ENCODE results near the gene YRDC. TPM values are rescaled to one million over a fixed set of nuclear protein-coding genes. Genes with fewer than 3 reads are reported as not detected.

The YRDC gene
- total and polyA plus RNA-seq, 9 of the 15 experiments (the other 6 are each of a cell fraction or from before 2014, with no cell fraction given): 11.1 to 58.5 (median 49.8) TPM

DNA sequence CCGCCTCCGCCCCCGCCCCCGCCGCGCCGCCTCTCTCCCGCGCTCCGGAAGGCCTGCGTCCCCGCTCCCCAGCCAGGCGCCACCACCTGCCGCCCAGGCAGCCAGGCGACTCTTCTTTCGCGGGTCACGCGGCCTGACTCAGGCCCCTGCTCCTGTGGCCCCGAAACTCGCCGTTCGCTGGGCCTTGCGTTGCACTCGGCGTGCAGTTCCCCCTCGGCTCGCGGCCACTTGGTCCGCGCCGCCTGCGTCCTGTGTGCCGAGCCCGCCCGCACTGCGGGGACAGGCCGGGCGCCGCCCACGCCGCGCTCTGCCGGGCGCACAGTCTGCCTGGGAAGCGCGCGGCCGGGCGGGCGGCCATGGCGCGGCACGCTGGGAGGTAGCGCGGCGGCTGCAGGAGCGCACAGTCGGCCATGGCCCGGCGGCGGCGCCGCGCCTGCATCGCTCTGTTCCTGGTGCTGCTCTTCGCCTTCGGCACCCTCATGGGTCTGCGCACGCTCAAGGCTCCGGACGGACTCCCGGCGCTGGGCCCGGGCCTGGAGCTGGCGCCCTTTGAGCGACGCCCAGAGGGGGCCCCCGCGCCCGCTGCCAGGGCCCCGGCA lies 14.1 kb downstream of the YRDC start, which contains the start of gene MANEAL:
Gene MANEAL, plus strand, starts transcription at position 75 of the 599 bp plus-strand sequence. Its CDS starts 336 bp downstream, at position 411.
- Histone ChIP-seq H3K27me3 (ENCODE audit: control insufficient read depth in 2 of 2, insufficient read depth in 2 of 2, low read length in 2 of 2) (peaks cover 22 to 48% of the 10 kb centered on the region in 2 experiments; a peak in 4 of 5 replicates), H4K20me1 (replicated peaks; ENCODE audit: control insufficient read depth, insufficient read depth, low read length) (peaks cover 20% of the 10 kb centered on the region), H3K36me3 (ENCODE audit: control insufficient read depth, insufficient read depth, low read length) (no peaks in the 10 kb centered on the region), H3K4me2 (ENCODE audit: insufficient read depth, low read length) (peak within 1 kb of the TSS; percentile 73), H3K79me2 (ENCODE audit: control insufficient read depth, insufficient read depth, low read length) (no peaks in the 10 kb centered on the region), H3K4me1 (replicated peaks in 1 of 2; ENCODE audit: control insufficient read depth in 2 of 2, insufficient read depth in 2 of 2, low read length in 2 of 2) (peaks cover 0 to 24% of the 10 kb centered on the region in 2 experiments; a peak in 3 of 5 replicates), H3K27ac (ENCODE audit: extremely low read depth, low read depth, low read length) (no peak within 1 kb of the TSS), H3K9ac (ENCODE audit: insufficient read depth in 1 of 2, low read depth in 2 of 2, low read length in 2 of 2) (peak within 1 kb of the TSS in 1 of 2 experiments; percentile 87; a peak in 2 of 4 replicates), H3K4me3 (peak within 1 kb of the TSS; percentile 44), H2AFZ (ENCODE audit: low read depth, low read length) (peak within 1 kb of the TSS; percentile 87), H3K9me1 (ENCODE audit: control insufficient read depth, insufficient read depth, low read length) (no peaks in the 10 kb centered on the region), H3K9me3 (replicated peaks; ENCODE audit: control insufficient read depth, insufficient read depth, low read depth, low read length) (no peaks in the 10 kb centered on the region)
- ChIA-PET CTCF (ENCODE audit: low intra/inter-chr PET ratio) (no interaction called here), POLR2A (interaction anchor here (0.9 kb wide), 1 partner anchor 9 kb away, joined by 5 read pairs; no protein-coding TSS in a partner anchor)
- in situ Hi-C loops (cut with MboI) (no loop called here), intact Hi-C loops (cut with micrococcal nuclease) (no loop called here)
- peak; percentile 92 for ATAC-seq
- WGBS (ENCODE audit: insufficient coverage, low coverage, missing lambda C conversion rate): under 1% methylated on average over 54 of the region's 82 CpGs
- DNase-seq (ENCODE audit: extremely low read depth in 1 of 4, low spot score in 3 of 4): peak; percentile 73 to 86 (median 78)
- no TSS peak for BruUV-seq (replicated peaks)
- FAIRE-seq: no peak
- TF ChIP-seq ZNF75A (CRISPR knock-in tag; IDR thresholded peaks at IDR 0.05) (no peak), EGR1 (conservative IDR thresholded peaks at IDR 0.05) (peak; percentile 64), NFIC (IDR thresholded peaks at IDR 0.05) (no peak), ZNF282 (CRISPR knock-in tag; IDR thresholded peaks at IDR 0.05) (no peak), POLR2G (IDR thresholded peaks at IDR 0.05; ENCODE audit: low read depth, low read length) (peak; percentile 56), PHF21A (IDR thresholded peaks at IDR 0.05; ENCODE audit: borderline replicate concordance, low read depth) (no peak), NRF1 (conservative IDR thresholded peaks at IDR 0.05 in 1 of 2, IDR thresholded peaks at IDR 0.05 in 1 of 2) (peak in 1 of 2 experiments; percentile 9; a peak in 2 of 4 replicates), CTBP1 (IDR thresholded peaks at IDR 0.05; ENCODE audit: borderline replicate concordance) (peak; percentile 93), RBFOX2 (IDR thresholded peaks at IDR 0.05; ENCODE audit: low read depth, low read length) (peak; percentile 52), ZNF384 (IDR thresholded peaks at IDR 0.05; ENCODE audit: low read depth, low read length) (no peak), BCLAF1 (IDR thresholded peaks at IDR 0.05; ENCODE audit: borderline replicate concordance in 1 of 2, control insufficient read depth in 1 of 2, low read depth in 2 of 2, low read length in 1 of 2) (no peak), GABPB1 (CRISPR knock-in tag; IDR thresholded peaks at IDR 0.05) (0 out of 2 replicates have a peak, but pooled peaks have one; percentile 5), ATF7 (IDR thresholded peaks at IDR 0.05) (peak; percentile 29; the same call in 1 of the 2 replicates), NONO (IDR thresholded peaks at IDR 0.05; ENCODE audit: low read depth in 2 of 2, low read length in 1 of 2) (peak in 1 of 2 experiments; percentile 71; a peak in 1 of 4 replicates)
- TF ChIP-seq, protein P1, sequence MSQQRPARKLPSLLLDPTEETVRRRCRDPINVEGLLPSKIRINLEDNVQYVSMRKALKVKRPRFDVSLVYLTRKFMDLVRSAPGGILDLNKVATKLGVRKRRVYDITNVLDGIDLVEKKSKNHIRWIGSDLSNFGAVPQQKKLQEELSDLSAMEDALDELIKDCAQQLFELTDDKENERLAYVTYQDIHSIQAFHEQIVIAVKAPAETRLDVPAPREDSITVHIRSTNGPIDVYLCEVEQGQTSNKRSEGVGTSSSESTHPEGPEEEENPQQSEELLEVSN (IDR thresholded peaks at IDR 0.05; ENCODE audit: borderline replicate concordance in 1 of 2, extremely low read depth in 1 of 2, insufficient read depth in 1 of 2, insufficient read length in 1 of 2, low read depth in 1 of 2, low read length in 1 of 2, poor library complexity in 1 of 2, severe bottlenecking in 1 of 2): peak in 1 of 2 experiments; percentile 92
- TF ChIP-seq, protein P2, sequence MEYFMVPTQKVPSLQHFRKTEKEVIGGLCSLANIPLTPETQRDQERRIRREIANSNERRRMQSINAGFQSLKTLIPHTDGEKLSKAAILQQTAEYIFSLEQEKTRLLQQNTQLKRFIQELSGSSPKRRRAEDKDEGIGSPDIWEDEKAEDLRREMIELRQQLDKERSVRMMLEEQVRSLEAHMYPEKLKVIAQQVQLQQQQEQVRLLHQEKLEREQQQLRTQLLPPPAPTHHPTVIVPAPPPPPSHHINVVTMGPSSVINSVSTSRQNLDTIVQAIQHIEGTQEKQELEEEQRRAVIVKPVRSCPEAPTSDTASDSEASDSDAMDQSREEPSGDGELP (CRISPR knock-in tag; IDR thresholded peaks at IDR 0.05; ENCODE audit: borderline replicate concordance): peak; percentile 43; the same call in 1 of the 2 replicates
